Globus pallidus (tissue), 1 donor: ENCODE data around the gene DRC7.

Experiments
- DNase-seq: peaks from one replicate; pipeline ENCODE4 v3.0.0-alpha.2; 2015; ENCODE audit warnings: low spot score

Gene DRC7

GRCh38 chr16:57677622-57678369 is 16.8 kb upstream of the DRC7 start:
- no peak for DNase-seq

GRCh38 chr16:57679016-57679415 is 15.6 kb upstream of the DRC7 start:
- no peak for DNase-seq

- DNase-seq, result no peak
These were observed 14.7 kb upstream of the DRC7 start for GRCh38 chr16:57679767-57680482.

- DNase-seq, result no peak
These were observed 13.7 kb upstream of the DRC7 start for GRCh38 chr16:57680842-57681375.

- no peak for DNase-seq
These were observed 12.5 kb upstream of the DRC7 start for GRCh38 chr16:57681950-57682728.

GRCh38 chr16:57682809-57683635 is 11.6 kb upstream of the DRC7 start:
- DNase-seq, result no peak

- DNase-seq, result no peak
These were observed 10.7 kb upstream of the DRC7 start for GRCh38 chr16:57683636-57684545.

GRCh38 chr16:57684626-57685358 is 9.8 kb upstream of the DRC7 start:
- DNase-seq, result no peak

GRCh38 chr16:57685633-57686032 is 9.0 kb upstream of the DRC7 start:
- DNase-seq, result no peak

- no peak for DNase-seq
These were observed 8.0 kb upstream of the DRC7 start for GRCh38 chr16:57686577-57686976.

GRCh38 chr16:57687363-57687929 is 7.2 kb upstream of the DRC7 start:
- no peak for DNase-seq

- DNase-seq, result no peak
These were observed 6.1 kb upstream of the DRC7 start for GRCh38 chr16:57688487-57688986.

GRCh38 chr16:57688987-57689761 is 5.4 kb upstream of the DRC7 start:
- no peak for DNase-seq

GRCh38 chr16:57689762-57690558 is 4.6 kb upstream of the DRC7 start:
- no peak for DNase-seq

- DNase-seq, result no peak
These were observed 3.7 kb upstream of the DRC7 start for GRCh38 chr16:57690782-57691471.

GRCh38 chr16:57692636-57693035 is 2.0 kb upstream of the DRC7 start:
- DNase-seq, result no peak

GRCh38 chr16:57693550-57693949 is 1.1 kb upstream of the DRC7 start:
- DNase-seq, result no peak
